Endothelial cell (in vitro differentiated cells): ENCODE measurements around the gene B2M. TPM values are rescaled to one million over a fixed set of nuclear protein-coding genes. Genes with fewer than 3 reads are reported as not detected.

Experiments used
- DNase-seq: peaks from one replicate; pipeline ENCODE4 v3.0.0; 2021; ENCODE audit warnings: low spot score
- H3K27ac Mint-ChIP-seq: one replicate; pipeline ENCODE4 v1.8.0; 2021; ENCODE audit warnings: mixed read lengths, inconsistent platforms; ENCODE audit not compliant: unreplicated experiment
- H3K27me3 Mint-ChIP-seq: one replicate; pipeline ENCODE4 v1.8.0; 2021; ENCODE audit warnings: mild to moderate bottlenecking, moderate library complexity, mixed read lengths, inconsistent platforms; ENCODE audit not compliant: unreplicated experiment
- H3K36me3 Mint-ChIP-seq: one replicate; pipeline ENCODE4 v1.8.0; 2021; ENCODE audit warnings: mild to moderate bottlenecking, low read depth, mixed read lengths, inconsistent platforms; ENCODE audit not compliant: unreplicated experiment
- H3K4me1 Mint-ChIP-seq: one replicate; pipeline ENCODE4 v1.8.0; 2021; ENCODE audit warnings: mild to moderate bottlenecking, mixed read lengths, inconsistent platforms; ENCODE audit not compliant: unreplicated experiment
- H3K4me3 Mint-ChIP-seq: one replicate; pipeline ENCODE4 v1.8.0; 2021; ENCODE audit warnings: mild to moderate bottlenecking, mixed read lengths, inconsistent platforms; ENCODE audit not compliant: unreplicated experiment
- H3K9me3 Mint-ChIP-seq: one replicate; pipeline ENCODE4 v1.8.0; 2021; ENCODE audit warnings: mixed read lengths, inconsistent platforms; ENCODE audit not compliant: unreplicated experiment
- total RNA-seq: library from RNA; stranded (reverse); fragmentation: NEBNext Ultra II Directional; extraction: Animal tissue kit (Norgen Biotek cat#: 25700); gene quantifications from one replicate; pipeline ENCODE4 v1.2.1, GENCODE V29; 2021; ENCODE audit not compliant: unreplicated experiment
- TF ChIP-seq, protein P1 (sequence below): fragments of 200-600 bp; sonication (generic); IDR thresholded peaks from one replicate; pipeline ENCODE4 v1.5.0; 2021; ENCODE audit warnings: antibody characterized with exemption; ENCODE audit not compliant: unreplicated experiment

B2M gene
- total RNA-seq, 1 donor from 2014 or later: 546 TPM

DNA sequence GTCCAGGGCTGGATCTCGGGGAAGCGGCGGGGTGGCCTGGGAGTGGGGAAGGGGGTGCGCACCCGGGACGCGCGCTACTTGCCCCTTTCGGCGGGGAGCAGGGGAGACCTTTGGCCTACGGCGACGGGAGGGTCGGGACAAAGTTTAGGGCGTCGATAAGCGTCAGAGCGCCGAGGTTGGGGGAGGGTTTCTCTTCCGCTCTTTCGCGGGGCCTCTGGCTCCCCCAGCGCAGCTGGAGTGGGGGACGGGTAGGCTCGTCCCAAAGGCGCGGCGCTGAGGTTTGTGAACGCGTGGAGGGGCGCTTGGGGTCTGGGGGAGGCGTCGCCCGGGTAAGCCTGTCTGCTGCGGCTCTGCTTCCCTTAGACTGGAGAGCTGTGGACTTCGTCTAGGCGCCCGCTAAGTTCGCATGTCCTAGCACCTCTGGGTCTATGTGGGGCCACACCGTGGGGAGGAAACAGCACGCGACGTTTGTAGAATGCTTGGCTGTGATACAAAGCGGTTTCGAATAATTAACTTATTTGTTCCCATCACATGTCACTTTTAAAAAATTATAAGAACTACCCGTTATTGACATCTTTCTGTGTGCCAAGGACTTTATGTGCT lies 527 bp downstream of the B2M start:
- H3K27ac Mint-ChIP-seq: peak overlapping the region; percentile 99
- peaks cover 2% of the 10 kb centered on the region for H3K27me3 Mint-ChIP-seq
- H3K4me3 Mint-ChIP-seq: peak overlapping the region; percentile 98
- DNase-seq: peak; percentile 25
- H3K9me3 Mint-ChIP-seq: no peaks in the 10 kb centered on the region
- peaks cover 19% of the 10 kb centered on the region for H3K36me3 Mint-ChIP-seq
- TF ChIP-seq, protein P1, sequence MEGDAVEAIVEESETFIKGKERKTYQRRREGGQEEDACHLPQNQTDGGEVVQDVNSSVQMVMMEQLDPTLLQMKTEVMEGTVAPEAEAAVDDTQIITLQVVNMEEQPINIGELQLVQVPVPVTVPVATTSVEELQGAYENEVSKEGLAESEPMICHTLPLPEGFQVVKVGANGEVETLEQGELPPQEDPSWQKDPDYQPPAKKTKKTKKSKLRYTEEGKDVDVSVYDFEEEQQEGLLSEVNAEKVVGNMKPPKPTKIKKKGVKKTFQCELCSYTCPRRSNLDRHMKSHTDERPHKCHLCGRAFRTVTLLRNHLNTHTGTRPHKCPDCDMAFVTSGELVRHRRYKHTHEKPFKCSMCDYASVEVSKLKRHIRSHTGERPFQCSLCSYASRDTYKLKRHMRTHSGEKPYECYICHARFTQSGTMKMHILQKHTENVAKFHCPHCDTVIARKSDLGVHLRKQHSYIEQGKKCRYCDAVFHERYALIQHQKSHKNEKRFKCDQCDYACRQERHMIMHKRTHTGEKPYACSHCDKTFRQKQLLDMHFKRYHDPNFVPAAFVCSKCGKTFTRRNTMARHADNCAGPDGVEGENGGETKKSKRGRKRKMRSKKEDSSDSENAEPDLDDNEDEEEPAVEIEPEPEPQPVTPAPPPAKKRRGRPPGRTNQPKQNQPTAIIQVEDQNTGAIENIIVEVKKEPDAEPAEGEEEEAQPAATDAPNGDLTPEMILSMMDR: no peak
- peaks cover 19% of the 10 kb centered on the region for H3K4me1 Mint-ChIP-seq

DNA sequence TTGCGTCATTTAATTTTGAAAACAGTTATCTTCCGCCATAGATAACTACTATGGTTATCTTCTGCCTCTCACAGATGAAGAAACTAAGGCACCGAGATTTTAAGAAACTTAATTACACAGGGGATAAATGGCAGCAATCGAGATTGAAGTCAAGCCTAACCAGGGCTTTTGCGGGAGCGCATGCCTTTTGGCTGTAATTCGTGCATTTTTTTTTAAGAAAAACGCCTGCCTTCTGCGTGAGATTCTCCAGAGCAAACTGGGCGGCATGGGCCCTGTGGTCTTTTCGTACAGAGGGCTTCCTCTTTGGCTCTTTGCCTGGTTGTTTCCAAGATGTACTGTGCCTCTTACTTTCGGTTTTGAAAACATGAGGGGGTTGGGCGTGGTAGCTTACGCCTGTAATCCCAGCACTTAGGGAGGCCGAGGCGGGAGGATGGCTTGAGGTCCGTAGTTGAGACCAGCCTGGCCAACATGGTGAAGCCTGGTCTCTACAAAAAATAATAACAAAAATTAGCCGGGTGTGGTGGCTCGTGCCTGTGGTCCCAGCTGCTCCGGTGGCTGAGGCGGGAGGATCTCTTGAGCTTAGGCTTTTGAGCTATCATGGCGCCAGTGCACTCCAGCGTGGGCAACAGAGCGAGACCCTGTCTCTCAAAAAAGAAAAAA lies 1.2 kb downstream of the B2M start:
- TF ChIP-seq, protein P1: no peak
- peaks cover 21% of the 10 kb centered on the region for H3K36me3 Mint-ChIP-seq
- no peaks in the 10 kb centered on the region for H3K9me3 Mint-ChIP-seq

DNA sequence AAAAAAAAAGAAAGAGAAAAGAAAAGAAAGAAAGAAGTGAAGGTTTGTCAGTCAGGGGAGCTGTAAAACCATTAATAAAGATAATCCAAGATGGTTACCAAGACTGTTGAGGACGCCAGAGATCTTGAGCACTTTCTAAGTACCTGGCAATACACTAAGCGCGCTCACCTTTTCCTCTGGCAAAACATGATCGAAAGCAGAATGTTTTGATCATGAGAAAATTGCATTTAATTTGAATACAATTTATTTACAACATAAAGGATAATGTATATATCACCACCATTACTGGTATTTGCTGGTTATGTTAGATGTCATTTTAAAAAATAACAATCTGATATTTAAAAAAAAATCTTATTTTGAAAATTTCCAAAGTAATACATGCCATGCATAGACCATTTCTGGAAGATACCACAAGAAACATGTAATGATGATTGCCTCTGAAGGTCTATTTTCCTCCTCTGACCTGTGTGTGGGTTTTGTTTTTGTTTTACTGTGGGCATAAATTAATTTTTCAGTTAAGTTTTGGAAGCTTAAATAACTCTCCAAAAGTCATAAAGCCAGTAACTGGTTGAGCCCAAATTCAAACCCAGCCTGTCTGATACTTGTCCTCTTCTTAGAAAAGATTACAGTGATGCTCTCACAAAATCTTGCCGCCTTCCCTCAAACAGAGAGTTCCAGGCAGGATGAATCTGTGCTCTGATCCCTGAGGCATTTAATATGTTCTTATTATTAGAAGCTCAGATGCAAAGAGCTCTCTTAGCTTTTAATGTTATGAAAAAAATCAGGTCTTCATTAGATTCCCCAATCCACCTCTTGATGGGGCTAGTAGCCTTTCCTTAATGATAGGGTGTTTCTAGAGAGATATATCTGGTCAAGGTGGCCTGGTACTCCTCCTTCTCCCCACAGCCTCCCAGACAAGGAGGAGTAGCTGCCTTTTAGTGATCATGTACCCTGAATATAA lies 2.0 kb downstream of the B2M start:
- DNase-seq: no peak
- H3K27ac Mint-ChIP-seq: no peak overlapping the region

More for the DNA sequence above, 1.2 kb downstream of the B2M start:
- DNase-seq: no peak
- Mint-ChIP-seq H3K4me1 (peaks cover 19% of the 10 kb centered on the region), H3K27ac (no peak overlapping the region), H3K27me3 (peaks cover 2% of the 10 kb centered on the region), H3K4me3 (peak overlapping the region; percentile 98)

DNA sequence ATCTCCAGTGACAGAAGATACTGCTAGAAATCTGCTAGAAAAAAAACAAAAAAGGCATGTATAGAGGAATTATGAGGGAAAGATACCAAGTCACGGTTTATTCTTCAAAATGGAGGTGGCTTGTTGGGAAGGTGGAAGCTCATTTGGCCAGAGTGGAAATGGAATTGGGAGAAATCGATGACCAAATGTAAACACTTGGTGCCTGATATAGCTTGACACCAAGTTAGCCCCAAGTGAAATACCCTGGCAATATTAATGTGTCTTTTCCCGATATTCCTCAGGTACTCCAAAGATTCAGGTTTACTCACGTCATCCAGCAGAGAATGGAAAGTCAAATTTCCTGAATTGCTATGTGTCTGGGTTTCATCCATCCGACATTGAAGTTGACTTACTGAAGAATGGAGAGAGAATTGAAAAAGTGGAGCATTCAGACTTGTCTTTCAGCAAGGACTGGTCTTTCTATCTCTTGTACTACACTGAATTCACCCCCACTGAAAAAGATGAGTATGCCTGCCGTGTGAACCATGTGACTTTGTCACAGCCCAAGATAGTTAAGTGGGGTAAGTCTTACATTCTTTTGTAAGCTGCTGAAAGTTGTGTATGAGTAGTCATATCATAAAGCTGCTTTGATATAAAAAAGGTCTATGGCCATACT lies 4.0 kb downstream of the B2M start:
- Mint-ChIP-seq H3K4me3 (peak overlapping the region; percentile 32), H3K9me3 (no peaks in the 10 kb centered on the region), H3K27ac (no peak overlapping the region), H3K36me3 (peaks cover 32% of the 10 kb centered on the region), H3K4me1 (peaks cover 19% of the 10 kb centered on the region), H3K27me3 (peaks cover 2% of the 10 kb centered on the region)
- no peak for DNase-seq
- TF ChIP-seq, protein P1: no peak

More for the DNA sequence above, 2.0 kb downstream of the B2M start:
- peak overlapping the region; percentile 98 for H3K4me3 Mint-ChIP-seq
- H3K4me1 Mint-ChIP-seq: peaks cover 19% of the 10 kb centered on the region
- TF ChIP-seq, protein P1: no peak
- H3K27me3 Mint-ChIP-seq: peaks cover 2% of the 10 kb centered on the region
- peaks cover 29% of the 10 kb centered on the region for H3K36me3 Mint-ChIP-seq
- no peaks in the 10 kb centered on the region for H3K9me3 Mint-ChIP-seq
